ENCODE measurements around the gene RANBP1.
"Not testable (repeated sequence)": the region's sequence is repeated elsewhere in the genome, so short reads cannot be mapped to it uniquely, and the experiment has no call there.

Gene RANBP1

DNA sequence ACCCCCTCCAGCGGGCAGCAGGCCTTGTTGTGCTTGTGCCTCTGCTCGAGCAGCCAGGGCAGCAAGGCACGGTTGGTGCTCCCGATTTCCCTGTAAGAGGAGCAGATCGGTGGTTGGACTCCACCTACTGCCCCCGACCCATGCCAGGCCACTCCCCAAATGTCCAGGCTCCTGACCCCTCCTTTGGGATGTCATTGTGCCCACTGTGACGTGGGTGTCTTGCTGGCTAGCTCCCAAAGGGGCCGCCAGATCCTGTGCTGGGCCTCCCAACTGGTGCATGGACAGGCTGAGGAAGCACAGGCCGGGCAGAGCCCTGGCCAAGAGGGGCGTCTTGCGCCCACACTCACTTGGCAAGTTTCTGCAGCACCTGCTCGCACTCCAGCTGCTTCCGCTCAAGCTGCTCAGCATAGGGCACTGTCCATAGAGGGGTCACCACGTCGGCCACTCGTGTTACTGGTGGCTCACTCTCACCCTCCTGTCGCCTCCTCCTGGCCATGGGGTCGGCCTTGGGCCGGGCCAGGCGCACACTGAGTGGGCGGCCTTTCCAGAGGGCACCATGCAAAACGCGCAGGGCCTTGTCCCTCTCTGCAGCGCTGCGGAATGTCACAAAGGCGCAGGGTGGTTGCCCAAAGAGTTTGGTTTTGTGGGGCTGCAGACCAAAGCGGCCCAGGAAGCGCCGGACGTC is at the start of gene RANBP1:
TSS of gene RANBP1 (plus strand) at position 414 of the 685 bp plus-strand sequence. CDS start at position 495, 81 bp downstream.
- TF ChIP-seq, protein P1, sequence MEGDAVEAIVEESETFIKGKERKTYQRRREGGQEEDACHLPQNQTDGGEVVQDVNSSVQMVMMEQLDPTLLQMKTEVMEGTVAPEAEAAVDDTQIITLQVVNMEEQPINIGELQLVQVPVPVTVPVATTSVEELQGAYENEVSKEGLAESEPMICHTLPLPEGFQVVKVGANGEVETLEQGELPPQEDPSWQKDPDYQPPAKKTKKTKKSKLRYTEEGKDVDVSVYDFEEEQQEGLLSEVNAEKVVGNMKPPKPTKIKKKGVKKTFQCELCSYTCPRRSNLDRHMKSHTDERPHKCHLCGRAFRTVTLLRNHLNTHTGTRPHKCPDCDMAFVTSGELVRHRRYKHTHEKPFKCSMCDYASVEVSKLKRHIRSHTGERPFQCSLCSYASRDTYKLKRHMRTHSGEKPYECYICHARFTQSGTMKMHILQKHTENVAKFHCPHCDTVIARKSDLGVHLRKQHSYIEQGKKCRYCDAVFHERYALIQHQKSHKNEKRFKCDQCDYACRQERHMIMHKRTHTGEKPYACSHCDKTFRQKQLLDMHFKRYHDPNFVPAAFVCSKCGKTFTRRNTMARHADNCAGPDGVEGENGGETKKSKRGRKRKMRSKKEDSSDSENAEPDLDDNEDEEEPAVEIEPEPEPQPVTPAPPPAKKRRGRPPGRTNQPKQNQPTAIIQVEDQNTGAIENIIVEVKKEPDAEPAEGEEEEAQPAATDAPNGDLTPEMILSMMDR (IDR thresholded peaks at IDR 0.05; ENCODE audit: low read depth, low read length), result no peak
- DNase-seq (ENCODE audit: extremely low read depth, low read depth), result no peak

DNA sequence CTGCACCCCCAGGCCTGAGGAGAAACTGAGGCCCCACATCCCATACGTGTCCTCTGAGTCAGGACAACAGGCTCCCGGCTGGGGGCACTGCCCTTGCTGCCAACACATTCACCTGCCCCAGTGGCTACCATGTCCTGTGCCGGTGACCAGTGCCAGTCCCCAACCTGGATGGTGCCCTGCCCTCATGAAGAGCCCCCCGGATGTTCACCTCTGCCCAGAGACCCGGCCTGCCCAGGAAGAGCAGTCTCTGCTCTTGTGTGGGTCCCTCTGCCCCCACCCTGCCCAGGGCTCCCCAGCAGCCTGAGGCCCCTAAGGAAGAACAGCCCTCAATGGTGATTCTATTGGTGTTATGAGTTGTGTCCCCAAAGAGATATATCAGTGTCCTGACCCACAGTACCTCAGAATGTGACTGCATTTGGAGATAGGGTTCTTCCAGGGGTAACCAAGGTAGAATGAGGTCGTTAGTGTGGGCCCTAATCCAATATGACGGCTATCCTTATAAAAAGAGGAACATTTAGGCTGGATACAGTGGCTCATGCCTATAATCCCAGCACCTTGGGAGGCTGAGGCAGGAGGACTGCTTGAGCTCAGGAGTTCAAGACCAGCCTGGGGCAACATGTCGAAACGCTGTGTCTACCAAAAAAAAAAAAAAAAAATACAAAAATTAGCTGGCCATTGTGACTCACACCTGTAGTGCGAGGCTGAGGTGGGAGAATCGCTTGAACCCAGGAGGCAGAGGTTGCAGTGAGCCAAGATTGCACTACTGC is 49.1 kb upstream of the RANBP1 start:
- TF ChIP-seq, protein P1 (IDR thresholded peaks at IDR 0.05; ENCODE audit: low read depth, low read length), result no peak
- no peak for DNase-seq (ENCODE audit: extremely low read depth, low read depth)

DNA sequence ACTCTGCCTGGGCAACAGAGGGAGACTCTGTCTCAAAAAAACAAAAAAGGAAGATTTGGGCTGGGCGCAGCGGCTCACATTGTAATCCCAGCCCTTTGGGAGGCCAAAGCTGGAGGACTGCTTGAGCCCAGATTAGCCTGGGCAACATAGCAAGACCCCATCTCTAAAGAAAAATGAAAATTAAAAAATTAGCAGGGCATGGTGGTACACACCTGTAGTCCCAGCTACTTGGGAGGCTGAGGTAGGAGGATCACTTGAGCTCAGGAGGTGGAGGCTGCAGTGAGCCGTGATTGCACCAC is 48.6 kb upstream of the RANBP1 start:
- DNase-seq (ENCODE audit: extremely low read depth, low read depth), result not testable (repeated sequence)

DNA sequence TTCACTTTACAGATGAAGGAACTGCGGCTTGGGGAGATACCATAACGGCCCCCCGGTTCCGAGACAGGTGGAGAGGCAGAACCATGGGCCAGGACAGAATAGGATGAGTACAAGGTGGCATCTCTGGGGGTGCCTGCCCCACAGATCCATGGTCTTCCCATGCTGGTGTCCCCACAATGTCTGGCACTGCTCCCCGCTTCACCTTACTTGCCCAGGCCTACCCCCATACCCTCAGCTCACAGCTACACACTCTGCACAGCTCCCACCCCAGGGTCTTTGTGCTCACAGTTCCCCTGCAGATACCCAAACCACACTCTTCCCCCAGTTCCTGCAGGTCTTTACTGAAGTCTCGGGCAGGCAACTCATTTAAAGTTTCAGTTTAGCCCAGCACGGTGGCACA is 47.3 kb upstream of the RANBP1 start:
- no peak for DNase-seq (ENCODE audit: extremely low read depth, low read depth)
- TF ChIP-seq, protein P1 (IDR thresholded peaks at IDR 0.05; ENCODE audit: low read depth, low read length), result no peak

DNA sequence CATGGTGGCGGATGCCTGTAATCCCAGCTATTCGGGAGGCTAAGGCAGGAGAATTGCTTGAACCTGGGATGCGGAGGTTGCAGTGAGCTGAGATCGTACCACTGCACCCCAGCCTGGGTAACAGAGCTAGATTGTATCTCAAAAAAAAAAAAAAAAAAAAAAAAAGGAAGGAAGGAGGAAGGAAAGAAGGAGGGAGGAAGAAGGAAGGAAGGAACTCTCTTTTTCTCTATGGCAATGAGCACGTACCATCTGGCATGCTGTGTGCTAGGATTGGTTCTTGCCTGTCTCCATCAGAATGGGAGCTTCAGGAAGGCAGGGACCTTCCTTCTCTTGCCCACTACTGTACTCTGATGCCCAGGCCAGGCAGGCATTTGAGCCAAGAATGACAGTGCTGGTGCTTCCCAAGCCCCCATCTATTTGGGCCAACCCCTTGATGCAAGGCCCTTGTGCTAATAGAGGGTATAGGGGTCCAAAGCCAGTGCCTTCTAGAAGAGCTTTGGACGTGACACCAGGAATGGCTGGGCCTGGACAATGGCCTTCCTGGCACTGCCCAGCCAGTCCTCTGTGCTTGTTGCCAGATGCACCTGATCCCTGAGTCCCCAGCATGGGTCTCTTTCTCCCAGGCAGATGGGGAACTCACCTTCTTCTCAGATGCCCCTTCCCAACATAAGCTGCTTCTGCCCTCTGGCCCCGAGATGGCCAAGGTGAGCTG is 46.4 kb upstream of the RANBP1 start:
- DNase-seq (ENCODE audit: extremely low read depth, low read depth), result no peak
- TF ChIP-seq, protein P1 (IDR thresholded peaks at IDR 0.05; ENCODE audit: low read depth, low read length), result no peak

DNA sequence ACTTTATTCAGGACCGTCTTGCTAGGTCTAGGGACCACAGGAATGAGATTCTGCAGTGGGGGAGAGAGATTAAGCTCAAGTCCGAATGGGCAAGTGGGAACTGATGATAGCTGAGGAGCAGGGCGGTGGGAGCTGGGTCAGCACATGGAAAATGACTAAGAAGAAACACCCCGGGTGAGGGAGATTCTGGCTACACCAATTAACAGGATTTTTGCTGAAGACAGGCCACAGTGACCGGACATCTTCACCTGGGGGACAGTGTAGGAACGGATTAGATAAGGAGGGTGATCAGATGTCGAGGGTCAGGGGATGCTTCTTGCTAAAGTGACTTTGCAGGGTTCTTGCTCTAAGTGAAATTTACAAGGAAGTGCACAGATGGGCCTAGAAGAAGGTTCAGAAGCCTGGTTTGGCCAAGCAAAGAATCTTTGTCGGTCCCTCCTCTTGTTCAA is 44.4 kb upstream of the RANBP1 start:
- DNase-seq (ENCODE audit: extremely low read depth, low read depth), result no peak
- TF ChIP-seq, protein P1 (IDR thresholded peaks at IDR 0.05; ENCODE audit: low read depth, low read length), result no peak

DNA sequence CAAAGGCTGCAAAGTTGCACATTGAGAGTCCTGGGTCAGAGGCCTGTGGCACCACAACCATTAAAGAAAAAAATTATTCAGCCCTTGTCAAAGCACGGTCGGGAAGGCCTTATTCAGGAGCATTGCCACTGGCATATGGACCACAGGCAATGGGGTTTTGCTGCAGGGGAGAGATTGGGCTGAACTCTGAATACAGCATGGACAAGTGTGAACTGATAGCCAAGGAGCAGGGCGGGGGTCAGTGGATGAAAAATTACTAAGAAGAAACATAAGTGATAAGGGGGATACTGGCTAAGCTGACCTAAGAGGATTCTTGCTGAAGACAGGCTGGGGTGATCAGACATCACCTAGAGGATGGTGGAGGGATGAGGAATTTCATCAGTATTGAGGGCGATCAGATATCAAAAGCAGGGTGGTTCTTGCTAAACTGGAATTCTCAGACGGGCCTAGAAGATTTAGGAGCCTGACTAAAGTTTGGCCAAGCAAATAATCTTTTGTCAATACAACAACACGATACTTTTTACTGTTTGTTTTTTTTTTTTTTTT is 39.2 kb upstream of the RANBP1 start:
- no peak for DNase-seq (ENCODE audit: extremely low read depth, low read depth)
- TF ChIP-seq, protein P1 (IDR thresholded peaks at IDR 0.05; ENCODE audit: low read depth, low read length), result no peak
